Hepatocyte (in vitro differentiated cells): ENCODE data around the gene HAND2. TPM values are rescaled to one million over a fixed set of nuclear protein-coding genes. Genes with fewer than 3 reads are reported as not detected.

Experiments used
- DNase-seq: peaks from one replicate; pipeline ENCODE4 v3.0.0-alpha.2; 2016; ENCODE audit warnings: low spot score
- H2AFZ ChIP-seq: fragments of 200-600 bp; sonication (generic); 2 replicates; pipeline ENCODE4 v1.6.0; 2016; ENCODE audit warnings: antibody characterized with exemption, mild to moderate bottlenecking
- H3K27ac ChIP-seq: fragments of 200-600 bp; sonication (generic); 2 replicates; pipeline ENCODE4 v1.5.1; 2016; ENCODE audit warnings: mild to moderate bottlenecking
- H3K27me3 ChIP-seq: fragments of 200-600 bp; sonication (generic); 2 replicates; pipeline ENCODE4 v1.6.1; 2016
- H3K36me3 ChIP-seq: fragments of 200-600 bp; sonication (generic); replicated peaks from 2 replicates; pipeline ENCODE4 v1.5.1; 2016; ENCODE audit warnings: low read depth; ENCODE audit not compliant: insufficient read depth
- H3K4me1 ChIP-seq: fragments of 200-600 bp; sonication (generic); 2 replicates; pipeline ENCODE4 v1.5.1; 2016; ENCODE audit warnings: mild to moderate bottlenecking, moderate library complexity; ENCODE audit not compliant: insufficient read depth
- H3K4me2 ChIP-seq: fragments of 200-600 bp; sonication (generic); 2 replicates; pipeline ENCODE4 v1.6.0; 2016
- H3K4me3 ChIP-seq: fragments of 200-600 bp; sonication (generic); 2 replicates; pipeline ENCODE4 v1.5.1; 2016; ENCODE audit warnings: mild to moderate bottlenecking
- H3K79me2 ChIP-seq: fragments of 200-600 bp; sonication (generic); 2 replicates; pipeline ENCODE4 v1.6.0; 2017; ENCODE audit warnings: mild to moderate bottlenecking
- H3K9me2 ChIP-seq: fragments of 200-600 bp; sonication (generic); replicated peaks from 2 replicates; pipeline ENCODE4 v1.6.0; 2017; ENCODE audit warnings: mild to moderate bottlenecking; ENCODE audit not compliant: insufficient read depth
- H3K9me3 ChIP-seq: fragments of 200-600 bp; sonication (generic); 2 replicates; pipeline ENCODE4 v1.5.1; 2016; ENCODE audit warnings: low read depth, mild to moderate bottlenecking
- H4K20me1 ChIP-seq: fragments of 200-600 bp; sonication (generic); 2 replicates; pipeline ENCODE4 v1.6.0; 2016; ENCODE audit warnings: mild to moderate bottlenecking; ENCODE audit not compliant: insufficient read depth, poor library complexity, severe bottlenecking
- EZH2 ChIP-seq: fragments of 200-600 bp; sonication (generic); IDR thresholded peaks from 2 replicates; pipeline ENCODE4 v1.6.1; 2016; ENCODE audit warnings: antibody characterized with exemption, mild to moderate bottlenecking, borderline replicate concordance
- EZH2phosphoT487 ChIP-seq: fragments of 200-600 bp; sonication (generic); IDR thresholded peaks from one replicate; pipeline ENCODE4 v1.6.1; 2018; ENCODE audit warnings: antibody characterized with exemption, mild to moderate bottlenecking, low read depth, moderate library complexity; ENCODE audit not compliant: unreplicated experiment, severe bottlenecking
- WGBS: methylation state at CpG from one replicate; pipeline ENCODE4 v1.1.6; 2016; ENCODE audit warnings: low lambda C conversion rate; ENCODE audit errors: missing lambda C conversion rate; 5-methylcytosine and 5-hydroxymethylcytosine counted together
- polyA plus RNA-seq: library from polyadenylated mRNA; unstranded; fragments of >200 nt; fragmentation: Nextera tagmentation; extraction: Ambion mirVana; gene quantifications from 2 replicates; pipeline ENCODE4 v1.2.1, GENCODE V29; 2016
- total RNA-seq: library from RNA; depleted of rRNA; stranded (reverse); fragments of >200 nt; gene quantifications from 2 replicates; pipeline ENCODE4 v1.2.3, GENCODE V29; 2014
- TF ChIP-seq, protein P1 (sequence below): fragments of 200-600 bp; sonication (generic); IDR thresholded peaks from 2 replicates; pipeline ENCODE4 v1.5.1; 2016; ENCODE audit warnings: antibody characterized with exemption, mild to moderate bottlenecking; ENCODE audit not compliant: poor library complexity

The HAND2 gene
- total and polyA plus RNA-seq, 2 experiments from 2014 or later, result 69.7 to 141 TPM

DNA sequence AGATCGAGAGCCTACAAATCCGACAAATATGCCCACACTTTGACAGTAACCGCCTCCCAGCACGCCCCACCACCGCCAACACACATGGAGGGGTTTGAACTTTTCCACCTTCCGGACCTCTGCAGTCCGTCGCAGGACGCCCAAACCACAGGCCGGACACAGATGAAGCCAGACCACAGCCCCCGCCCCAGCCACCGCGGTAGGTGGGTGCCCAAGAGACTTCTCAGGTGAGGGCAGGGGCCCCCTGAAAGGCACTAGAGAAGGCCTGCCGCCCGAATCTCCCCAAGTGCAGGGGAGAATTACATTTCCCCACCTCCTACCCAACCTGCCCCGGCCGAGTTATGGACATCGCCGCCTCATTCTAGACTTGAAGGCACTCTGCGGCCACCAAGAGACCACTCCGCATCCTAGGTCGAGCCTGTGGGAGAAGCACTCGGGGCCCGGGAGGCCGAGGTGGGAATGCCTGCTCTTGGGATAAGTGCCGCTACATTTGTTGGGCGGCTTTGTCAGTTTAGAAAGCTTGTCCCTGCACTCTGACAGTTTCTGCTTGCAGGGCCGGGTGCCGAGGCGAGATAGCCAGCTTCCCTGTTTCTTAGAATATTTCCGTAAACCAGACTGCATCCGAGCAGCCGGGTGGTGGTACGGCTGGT is 21.5 kb downstream of the HAND2 start:
- Histone ChIP-seq H3K36me3 (no peaks in the 10 kb centered on the region), H3K27me3 (peaks cover 90% of the 10 kb centered on the region), H3K4me3 (peak overlapping the region; percentile 56), H3K4me2 (peak overlapping the region; percentile 82), H3K27ac (peak overlapping the region; percentile 75), H3K9me3 (no peaks in the 10 kb centered on the region), H2AFZ (peak overlapping the region; percentile 96), H3K4me1 (no peaks in the 10 kb centered on the region), H3K9me2 (no peaks in the 10 kb centered on the region), H4K20me1 (no peaks in the 10 kb centered on the region), H3K79me2 (peaks cover 19% of the 10 kb centered on the region)
- 43% methylated on average over 33 of the region's 34 CpGs for WGBS
- peak; percentile 4 for DNase-seq
- TF ChIP-seq EZH2phosphoT487, result no peak
- TF ChIP-seq EZH2, result peak; percentile 6

DNA sequence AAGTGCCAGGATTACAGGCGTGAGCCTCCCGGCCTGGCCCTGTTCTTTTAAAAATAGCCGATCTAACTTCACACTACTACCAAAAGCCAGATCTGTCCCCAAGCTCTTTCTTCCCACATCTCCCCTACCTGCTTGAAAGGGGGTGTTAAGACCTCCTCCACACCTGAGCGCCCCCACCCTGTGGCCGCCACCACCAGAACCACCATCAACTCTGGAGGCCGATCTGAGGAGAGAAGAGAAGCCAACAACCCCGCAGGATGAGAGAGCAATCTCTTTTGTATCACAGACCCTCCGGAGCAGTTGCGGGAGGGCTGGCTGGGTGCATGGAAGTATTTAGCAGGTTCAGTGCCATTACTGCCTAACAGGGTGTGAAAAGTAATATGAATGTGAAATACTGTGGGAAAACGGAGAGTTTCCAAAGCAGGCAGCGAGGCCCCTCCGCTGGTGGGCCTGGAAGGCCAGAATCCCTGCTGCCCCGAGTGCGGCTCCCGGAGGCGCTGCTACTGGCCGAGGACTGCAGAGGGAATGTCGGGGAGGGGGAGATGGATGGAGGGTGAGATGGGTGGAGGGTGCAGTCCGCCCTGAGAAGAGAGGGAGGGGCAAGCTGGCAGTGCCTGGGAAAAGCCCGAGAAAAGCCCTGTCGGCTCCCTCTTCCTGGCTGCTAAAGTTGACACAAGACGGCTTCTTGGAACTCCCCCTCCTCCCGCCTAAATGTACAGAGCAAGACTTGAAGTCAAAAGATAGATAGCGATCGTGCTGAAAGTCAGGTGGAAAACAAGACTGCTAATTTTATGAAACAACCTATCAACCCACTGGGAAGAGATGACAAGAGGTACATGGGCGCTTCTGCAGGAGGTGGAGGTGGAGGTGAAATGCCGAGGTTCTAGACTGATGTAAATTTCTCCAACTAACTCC is 22.3 kb downstream of the HAND2 start:
- Histone ChIP-seq H3K79me2 (peaks cover 16% of the 10 kb centered on the region), H4K20me1 (no peaks in the 10 kb centered on the region), H3K27ac (peak overlapping the region; percentile 75), H3K9me2 (no peaks in the 10 kb centered on the region), H3K27me3 (peaks cover 90% of the 10 kb centered on the region), H3K4me3 (no peak overlapping the region), H3K9me3 (no peaks in the 10 kb centered on the region), H3K36me3 (no peaks in the 10 kb centered on the region), H3K4me1 (no peaks in the 10 kb centered on the region), H3K4me2 (peak overlapping the region; percentile 82), H2AFZ (no peak overlapping the region)
- WGBS, result 51% methylated on average over 27 of the region's 27 CpGs
- peak; percentile 10 for DNase-seq
- TF ChIP-seq, protein P1, sequence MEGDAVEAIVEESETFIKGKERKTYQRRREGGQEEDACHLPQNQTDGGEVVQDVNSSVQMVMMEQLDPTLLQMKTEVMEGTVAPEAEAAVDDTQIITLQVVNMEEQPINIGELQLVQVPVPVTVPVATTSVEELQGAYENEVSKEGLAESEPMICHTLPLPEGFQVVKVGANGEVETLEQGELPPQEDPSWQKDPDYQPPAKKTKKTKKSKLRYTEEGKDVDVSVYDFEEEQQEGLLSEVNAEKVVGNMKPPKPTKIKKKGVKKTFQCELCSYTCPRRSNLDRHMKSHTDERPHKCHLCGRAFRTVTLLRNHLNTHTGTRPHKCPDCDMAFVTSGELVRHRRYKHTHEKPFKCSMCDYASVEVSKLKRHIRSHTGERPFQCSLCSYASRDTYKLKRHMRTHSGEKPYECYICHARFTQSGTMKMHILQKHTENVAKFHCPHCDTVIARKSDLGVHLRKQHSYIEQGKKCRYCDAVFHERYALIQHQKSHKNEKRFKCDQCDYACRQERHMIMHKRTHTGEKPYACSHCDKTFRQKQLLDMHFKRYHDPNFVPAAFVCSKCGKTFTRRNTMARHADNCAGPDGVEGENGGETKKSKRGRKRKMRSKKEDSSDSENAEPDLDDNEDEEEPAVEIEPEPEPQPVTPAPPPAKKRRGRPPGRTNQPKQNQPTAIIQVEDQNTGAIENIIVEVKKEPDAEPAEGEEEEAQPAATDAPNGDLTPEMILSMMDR, result no peak
- no peak for TF ChIP-seq EZH2
- TF ChIP-seq EZH2phosphoT487, result no peak

DNA sequence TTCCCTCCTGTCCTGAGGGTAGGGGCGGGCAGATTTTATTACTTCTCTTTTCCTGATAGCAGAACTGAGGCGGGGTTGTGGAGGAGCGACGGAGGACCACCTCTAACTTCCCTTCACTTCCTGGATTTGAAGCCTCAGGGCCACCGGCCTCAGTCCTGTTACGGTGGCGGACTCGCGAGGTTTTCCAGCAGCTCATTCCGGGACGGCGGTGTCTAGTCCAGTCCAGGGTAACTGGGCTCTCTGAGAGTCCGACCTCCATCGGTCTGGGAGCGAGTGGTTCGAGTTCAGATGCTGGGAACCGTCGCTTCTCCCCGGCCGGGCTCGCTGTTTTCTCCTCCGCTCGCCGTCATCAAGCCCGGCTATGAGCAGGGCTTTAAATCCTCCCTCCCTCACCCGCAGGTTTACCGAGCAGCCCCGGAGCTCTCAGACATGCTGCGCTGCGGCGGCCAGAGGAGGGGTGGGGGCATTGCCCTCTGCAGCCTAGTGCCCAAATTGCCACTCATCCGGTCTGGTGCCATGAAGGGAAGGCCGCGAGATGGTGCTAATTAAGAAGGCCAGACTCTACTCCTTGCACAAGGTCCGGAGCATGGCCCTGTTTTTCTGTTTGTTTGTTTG is 23.3 kb downstream of the HAND2 start:
- Histone ChIP-seq H3K27ac (peak overlapping the region; percentile 2), H3K4me1 (peaks cover under 1% of the 10 kb centered on the region), H3K4me2 (peak overlapping the region; percentile 71), H3K4me3 (peak overlapping the region; percentile 14), H2AFZ (no peak overlapping the region), H3K27me3 (peaks cover 90% of the 10 kb centered on the region), H3K9me2 (no peaks in the 10 kb centered on the region), H4K20me1 (no peaks in the 10 kb centered on the region), H3K79me2 (peaks cover 13% of the 10 kb centered on the region), H3K36me3 (no peaks in the 10 kb centered on the region), H3K9me3 (no peaks in the 10 kb centered on the region)
- no peak for DNase-seq
- TF ChIP-seq EZH2phosphoT487 (no peak), EZH2 (no peak)
- TF ChIP-seq, protein P1, result no peak
- WGBS, result 16% methylated on average over 34 of the region's 35 CpGs
